Stimulated activated CD8-positive, alpha-beta memory T cell treated with anti-CD3 and anti-CD28 coated beads, Interleukin-15, amount 100 ng/mL, for 48 hours (primary cell): ENCODE measurements around the gene KCNC2.

ENCODE experiments used
- DNase-seq, 2 donors: peaks; one replicate each; pipeline ENCODE4 v3.0.0-alpha.2; 2020; ENCODE audit warnings: low read depth in 2 of 2

The KCNC2 gene

DNA sequence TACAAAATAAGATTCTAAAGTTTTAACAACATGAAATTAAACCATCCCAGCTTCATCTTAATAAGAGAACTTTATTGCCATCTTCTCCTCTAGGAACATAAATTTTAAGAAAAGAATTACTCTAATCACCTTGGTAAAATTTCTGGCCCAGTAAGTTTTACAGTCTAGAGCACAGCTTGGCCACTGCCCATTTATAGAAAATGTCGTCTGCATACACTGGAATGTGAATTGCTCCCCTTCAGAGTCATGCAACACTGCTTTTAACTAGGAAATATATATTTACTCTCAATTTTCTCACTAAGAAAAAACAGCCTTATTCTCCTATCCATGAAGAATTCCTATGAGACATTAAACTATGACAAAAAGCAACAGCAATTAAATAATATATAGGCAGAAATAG lies 48.2 kb downstream of the KCNC2 start:
- no peak for DNase-seq

DNA sequence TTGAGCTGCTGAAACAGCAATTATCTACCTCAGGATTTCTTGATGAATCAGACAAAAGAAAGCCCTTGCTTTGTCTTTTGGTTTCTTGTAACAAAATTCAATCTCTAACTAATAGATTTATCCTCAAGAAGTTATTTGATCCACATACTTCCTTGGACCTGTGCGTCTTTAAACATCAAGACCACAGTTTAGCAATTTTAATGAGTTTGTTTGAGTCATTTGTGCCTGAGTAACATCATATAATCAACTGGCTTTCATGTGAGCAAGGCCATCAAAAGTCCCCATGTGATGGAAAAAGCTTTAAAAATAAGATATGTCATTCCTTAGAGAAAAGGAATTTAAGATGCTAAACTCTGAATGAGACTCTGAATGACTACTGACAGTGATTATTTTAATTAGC lies 52.3 kb downstream of the KCNC2 start:
- no peak for DNase-seq

DNA sequence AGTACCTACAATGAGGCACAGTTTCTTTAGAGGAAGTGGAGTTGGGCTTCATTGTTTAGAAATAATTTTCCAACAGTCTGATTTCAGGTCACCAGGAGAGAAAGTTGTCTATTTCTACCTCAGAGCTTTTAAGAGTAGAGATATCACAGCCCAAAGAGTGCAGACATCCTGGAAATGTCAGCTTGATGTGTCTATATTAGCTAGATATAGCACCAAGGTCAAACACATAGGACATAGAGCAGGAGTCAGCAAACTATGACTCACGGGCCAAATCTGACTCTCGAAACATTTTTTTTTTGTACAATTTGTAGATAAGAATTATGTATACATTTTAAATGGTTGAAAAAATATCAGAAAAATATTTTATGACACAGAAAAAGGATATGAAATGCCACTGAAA lies 53.7 kb downstream of the KCNC2 start:
- DNase-seq = no peak

DNA sequence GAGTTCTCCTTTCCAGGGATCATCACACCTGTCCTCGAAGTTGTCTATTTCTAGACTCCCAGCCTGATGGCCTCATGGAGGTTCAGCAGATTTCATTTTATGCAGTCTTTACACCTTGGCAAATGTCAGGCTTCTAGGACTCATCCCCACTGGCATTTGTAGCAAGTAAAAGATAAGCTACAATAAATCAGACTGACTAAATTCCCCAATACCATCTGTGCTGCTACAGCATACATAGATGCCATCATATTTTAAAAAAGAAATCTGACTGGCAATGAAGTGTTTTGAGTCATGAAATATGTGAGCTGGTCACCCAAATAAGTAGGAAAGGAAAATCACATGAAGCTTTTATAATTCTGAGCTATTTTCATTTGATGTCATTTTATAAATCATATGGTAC lies 55.3 kb downstream of the KCNC2 start:
- no peak for DNase-seq

DNA sequence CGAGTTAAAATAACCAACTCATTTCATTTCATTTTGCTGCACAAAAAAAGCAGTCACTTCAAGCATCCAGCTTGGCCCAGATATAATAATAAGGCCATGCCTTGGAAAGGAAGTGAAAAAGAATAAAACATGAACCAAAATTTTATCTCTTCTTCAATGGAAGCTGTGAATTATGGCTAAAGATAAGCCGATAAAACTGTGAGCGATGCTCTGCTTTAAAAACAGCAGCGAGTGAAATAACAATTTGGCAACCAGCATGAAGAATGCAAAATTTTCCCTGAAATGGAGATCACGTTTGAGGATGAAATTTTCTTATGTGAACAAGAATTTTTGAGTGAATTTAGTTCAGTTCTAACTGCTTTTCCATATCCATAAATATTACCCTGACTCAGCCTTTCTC lies 70.4 kb downstream of the KCNC2 start:
- no peak for DNase-seq

DNA sequence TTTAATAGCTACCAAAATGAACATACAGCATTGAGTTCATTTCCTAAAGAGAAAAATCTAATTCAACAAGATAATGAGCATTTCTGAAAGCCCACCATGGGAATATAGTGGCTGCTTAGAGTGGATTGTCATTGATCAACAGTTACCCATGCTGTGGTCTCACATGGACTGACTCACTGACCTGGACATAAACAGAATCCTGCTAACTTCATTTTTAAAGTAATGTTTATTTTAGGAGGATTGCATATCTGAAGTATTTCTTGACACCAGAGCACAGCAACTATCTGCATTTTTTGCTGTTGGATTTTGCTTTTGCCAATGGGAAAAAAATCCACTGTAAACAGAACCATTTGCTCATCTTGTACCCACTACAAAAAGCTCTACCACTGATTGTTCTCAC lies 71.7 kb downstream of the KCNC2 start:
- DNase-seq = no peak

DNA sequence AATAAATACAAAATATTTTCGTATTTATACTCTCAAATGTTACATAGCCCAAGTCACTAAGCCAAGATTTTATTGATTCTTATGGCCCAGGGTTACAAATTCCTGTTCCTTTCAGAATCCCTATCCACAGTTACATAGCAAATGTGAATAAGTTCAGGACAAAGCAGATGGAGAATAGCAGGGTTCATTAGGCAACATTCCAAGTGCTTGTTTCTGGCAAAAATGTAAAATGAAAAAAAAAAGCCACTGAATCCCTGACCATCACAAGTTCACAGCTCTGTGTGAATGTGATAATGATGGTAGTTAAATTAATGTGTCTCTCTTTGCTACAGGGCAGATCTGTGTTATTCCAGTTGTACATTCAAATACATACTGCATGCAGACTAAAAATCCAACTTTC lies 74.6 kb downstream of the KCNC2 start:
- no peak for DNase-seq

DNA sequence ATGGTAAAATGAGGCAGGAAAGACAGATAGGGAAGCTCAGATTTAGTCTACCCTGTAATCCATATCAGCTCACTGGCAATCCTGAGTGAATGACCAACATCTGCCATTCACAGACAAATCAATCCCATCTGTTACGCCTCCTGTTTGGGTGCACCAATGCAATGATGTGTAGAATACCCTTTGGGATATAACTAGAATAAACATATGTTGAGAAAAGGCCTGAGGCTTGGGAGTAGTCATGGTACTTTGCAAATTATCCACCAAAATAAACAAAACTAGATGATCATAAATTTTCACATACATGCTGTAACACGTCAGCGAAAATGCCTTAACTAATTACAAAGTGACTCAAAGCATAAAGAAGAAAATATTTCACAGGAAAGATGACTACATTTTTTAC lies 78.8 kb downstream of the KCNC2 start:
- no peak for DNase-seq

DNA sequence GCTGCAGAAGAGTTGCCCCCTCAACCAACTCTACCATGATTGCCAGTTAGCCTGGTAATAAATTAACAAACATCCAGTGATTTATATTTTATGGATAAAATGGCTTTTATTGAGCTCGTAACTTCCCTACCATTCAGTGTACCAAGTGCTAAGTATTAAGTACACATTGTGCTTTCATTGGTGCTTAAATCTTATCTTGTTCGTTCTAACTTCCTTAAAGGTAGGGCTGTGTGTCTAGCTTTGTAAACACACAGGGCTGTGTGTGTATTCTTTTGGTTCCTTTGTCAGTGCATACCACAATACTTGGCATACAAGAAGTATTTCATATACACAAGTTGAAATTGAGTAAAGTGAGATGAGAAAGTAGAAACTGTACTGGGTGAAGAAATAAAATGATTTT lies 80.4 kb downstream of the KCNC2 start:
- no peak for DNase-seq

DNA sequence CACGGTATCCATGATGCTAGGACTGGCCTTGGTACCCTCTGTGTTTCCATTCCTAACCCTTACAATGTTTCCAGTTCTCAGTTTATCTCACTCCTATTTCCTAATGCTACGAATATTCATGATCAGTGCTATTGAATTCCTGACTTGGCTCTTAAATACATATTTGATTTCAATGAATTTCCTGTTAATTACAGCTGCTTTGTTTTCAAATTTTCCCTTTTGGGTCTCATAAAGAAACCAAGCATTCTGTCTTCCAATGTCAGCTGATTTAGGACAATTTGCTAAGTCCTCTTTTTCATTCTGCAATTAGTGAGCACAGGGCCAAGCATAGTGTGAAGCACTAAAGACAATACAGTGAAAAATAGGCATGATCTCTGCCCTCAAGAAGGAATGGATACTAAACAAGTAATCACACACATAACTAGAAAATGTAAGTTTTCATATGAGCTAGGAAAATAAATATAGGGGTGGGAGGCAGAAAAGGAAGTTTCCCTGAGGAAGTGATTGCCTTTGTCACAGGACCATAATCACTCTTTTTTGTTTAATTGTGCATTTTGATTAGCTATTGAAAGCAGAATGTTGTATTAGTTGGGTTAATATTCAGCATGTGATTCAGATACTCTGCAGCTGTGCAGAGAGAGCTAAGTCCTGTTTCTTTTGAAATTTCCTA lies 88.5 kb downstream of the KCNC2 start:
- no peak for DNase-seq

DNA sequence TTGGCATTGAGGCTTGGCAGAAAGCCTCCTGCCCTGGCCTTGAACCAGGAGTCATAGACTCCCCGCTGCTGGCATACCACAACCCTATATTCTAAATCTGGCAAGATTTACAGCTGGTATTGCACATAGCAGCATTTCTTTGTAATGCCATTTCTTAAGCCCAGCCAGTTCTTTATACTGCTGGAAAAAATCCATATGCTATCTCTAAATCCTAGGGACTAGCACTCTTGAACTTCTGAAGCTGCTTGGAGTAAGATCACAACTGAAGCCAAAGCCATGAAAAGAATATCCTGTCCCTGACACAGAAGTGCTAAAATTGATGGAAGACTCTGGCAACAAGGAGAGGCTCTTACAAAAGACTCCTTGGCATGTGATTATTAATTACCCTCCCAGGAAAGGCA lies 89.3 kb downstream of the KCNC2 start:
- no peak for DNase-seq

DNA sequence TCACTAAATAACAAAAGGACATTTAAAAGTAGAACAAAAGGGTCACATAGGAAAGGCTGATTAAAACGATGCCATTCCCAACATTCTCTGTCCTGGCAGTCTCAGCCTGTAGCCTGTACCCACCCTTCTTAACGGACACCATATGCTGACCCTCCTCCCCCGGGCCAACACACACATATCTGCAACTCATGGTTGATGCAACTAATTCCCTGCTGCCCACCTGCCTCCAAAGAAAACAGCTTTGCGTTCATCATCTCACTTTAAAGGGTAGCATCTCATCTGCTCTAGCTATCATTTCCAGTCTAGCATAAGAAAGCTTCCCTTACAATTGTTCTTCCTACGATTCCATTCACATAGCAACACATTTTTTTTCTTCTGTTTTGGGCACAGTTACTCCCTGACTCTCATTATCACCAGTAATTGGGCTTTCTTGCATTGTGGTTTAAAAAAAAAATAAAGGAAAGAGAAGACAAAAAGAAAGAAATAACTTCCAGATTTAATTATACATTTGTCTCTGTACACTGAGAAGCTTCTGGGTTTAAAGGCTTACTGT lies 92.9 kb downstream of the KCNC2 start:
- DNase-seq = no peak

DNA sequence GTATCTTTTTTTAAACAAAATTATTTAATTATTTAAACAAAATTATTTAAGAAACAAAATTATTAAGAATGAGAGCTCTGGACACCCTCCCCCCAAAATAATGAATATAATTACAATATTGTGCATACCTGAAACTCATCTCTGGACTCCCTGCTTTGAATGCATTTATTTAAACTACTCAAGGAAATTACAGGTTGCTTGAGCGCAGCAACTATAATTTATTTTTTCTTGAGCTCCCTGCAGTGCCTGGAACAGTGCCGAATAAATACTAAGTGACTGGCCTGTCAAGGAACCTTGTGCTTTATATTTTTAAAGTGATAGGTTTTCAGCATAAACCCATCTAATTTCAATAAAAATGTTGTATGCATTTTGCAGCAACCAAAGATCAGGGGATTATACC lies 93.9 kb downstream of the KCNC2 start:
- DNase-seq = no peak

DNA sequence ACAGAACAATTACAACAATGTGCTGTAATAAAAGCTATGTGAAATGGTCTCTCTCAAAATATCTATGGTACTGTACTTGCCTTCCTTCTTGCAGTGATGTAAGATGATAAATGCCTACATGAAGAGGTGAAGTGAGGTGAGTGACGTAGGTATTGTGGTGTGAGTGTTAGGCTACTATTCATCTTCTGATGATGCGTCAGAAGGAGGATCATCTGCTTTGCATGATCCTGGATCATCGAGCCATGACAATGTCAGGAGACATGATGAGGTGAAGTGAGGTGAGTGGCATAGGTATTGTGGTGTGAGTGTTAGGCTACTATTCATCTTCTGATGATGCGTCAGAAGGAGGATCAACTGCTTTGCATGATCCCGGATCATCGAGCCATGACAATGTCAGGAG lies 105.8 kb downstream of the KCNC2 start:
- no peak for DNase-seq

DNA sequence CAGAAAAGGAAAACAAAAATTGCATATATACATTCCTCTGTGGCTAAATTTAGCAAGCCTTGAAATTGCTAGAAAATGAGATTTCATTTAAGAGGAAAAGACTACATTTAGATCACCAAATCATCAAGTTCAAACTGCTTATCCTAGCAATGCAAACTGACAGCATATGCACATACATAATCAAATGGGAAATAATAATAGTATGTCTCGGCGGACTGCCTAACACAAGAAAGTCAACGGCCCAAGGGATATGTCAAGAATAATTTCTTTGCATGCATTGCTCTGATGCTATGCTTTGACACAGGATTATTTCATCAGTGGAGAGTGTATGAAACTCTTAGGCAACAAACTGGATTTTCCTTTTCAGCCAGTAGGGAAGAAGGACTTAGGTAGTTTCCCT lies 107.9 kb downstream of the KCNC2 start:
- no peak for DNase-seq

DNA sequence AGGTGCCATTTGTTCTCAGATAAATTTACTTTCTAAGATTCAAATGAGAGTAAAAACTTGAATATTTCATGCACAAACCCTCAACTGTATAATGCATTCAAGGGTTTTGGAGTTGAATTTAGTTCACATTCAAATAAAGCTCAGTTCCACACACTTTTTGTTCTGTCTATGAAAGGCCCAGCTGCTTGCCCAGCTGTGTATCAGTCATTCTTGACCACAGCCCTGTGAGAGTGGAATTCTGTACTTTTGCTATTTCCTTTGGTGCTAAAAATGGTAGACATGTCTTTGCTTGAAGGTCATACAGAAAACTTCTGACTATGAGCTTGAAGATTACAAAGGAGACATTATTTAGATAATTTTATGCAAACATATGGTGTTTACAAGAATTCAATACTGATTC lies 110.4 kb downstream of the KCNC2 start:
- DNase-seq = no peak

DNA sequence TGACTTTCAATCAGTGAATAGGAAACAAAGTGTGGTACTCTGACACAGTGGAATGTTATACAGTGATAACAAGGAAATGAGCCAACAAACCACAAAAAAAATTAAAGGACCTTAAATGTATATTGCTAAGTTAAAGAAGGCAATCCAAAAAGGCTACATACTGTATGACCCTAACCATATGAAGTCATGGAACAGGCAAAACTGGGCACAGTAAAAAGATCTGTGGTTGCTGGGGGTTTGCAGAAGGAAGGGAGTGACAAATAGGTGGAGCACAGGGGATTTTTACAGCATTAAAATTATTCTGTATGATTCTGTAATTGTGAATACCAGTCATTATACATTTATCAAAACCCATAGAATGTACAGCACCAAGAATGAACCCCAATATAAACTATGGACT lies 112.6 kb downstream of the KCNC2 start:
- DNase-seq = no peak

DNA sequence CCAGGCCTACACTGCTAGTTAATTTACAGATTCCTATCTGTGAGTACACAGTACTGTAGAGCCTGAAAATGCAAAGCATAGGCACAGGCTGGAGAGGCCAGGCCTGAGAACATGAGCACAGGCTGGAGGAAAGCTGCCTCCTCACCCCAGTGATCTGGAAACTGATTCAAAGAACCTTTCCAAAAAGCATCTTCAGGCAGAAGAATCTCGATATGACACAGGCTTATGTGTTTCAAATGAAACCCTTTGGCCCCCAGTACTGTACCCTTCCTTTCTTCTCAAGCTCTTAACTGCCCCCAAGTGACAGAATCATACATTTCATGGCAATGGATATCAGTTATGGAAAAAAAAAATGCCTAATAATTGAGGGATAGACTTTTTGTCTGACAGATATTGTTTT lies 122.0 kb downstream of the KCNC2 start:
- no peak for DNase-seq

DNA sequence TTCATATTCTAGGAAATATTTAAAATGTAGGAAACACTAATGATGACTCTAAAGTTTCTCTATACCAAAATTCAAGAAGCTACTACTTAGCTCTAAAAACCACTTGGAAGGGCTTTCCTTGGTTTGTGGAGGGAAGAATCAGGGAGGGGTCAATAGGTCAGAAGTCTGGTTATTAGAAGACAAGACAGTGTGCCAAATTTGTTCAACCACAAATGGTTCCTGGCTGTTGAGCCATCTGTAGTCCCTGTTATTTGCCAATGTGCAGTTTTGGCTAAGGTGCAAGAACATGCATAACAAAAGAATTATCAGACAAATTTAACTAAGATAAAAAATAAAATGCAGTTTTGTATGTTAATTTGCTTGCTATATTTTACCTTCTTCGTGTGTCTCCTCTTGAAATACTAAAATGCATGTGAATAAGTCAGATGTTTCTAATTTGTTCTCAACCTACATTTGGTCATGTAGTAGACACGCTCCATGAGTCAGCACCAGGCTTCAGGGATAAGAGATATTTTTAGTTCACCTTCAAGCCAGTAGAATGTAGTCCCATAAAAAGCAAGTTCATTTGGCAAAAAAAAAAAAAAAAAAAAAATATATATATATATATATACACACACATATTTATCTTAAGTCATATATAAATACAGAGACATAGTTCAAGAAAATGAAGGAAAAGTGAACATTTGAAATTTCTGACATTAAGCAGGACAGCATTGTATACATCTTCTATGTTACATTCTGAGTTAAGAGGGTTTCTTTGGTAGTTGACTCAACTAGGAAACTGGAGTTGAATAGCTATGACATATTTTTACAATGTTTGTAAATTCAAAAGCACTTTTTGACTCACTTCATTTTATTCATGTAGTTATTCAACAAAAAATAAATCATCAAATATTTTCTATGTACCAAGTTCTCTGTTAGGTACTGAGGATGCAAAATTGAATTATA lies 123.3 kb downstream of the KCNC2 start:
- no peak for DNase-seq

DNA sequence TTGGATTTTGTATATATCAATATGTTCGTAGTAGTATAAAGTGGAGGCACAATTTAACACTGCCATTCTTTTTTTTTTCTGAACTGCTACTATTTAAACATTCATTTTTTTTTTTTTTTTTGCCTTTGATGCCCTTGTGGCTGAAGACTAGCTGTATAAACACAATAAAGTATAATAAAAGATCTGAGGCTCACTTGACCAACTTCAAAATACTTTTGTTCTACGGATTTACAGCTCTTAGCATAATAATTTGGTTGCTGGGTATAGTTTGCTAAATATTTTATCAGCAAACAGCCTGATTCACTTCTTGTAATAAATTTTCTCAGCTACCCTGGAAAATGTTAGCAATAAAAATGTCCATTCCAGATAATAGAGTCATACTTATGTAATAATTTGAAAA lies 128.3 kb downstream of the KCNC2 start:
- DNase-seq = no peak

DNA sequence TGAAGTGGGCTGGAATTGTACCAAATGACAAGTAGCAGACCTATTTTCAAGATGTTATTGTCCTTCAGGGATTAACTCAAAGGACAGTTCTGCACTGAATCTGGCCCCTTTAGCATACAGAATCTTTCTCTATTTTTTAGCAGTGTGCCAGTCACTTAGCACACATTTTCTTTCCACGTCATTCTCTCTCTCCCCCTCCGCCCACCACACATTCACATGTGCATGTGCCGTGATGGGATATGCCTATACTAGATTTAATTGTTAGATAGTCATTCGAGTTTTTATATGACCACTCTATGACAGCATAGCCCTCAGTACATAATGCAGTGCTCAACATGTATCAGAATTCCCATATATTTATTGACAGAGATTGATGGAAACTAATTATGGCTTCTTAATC lies 129.1 kb downstream of the KCNC2 start:
- DNase-seq = no peak

DNA sequence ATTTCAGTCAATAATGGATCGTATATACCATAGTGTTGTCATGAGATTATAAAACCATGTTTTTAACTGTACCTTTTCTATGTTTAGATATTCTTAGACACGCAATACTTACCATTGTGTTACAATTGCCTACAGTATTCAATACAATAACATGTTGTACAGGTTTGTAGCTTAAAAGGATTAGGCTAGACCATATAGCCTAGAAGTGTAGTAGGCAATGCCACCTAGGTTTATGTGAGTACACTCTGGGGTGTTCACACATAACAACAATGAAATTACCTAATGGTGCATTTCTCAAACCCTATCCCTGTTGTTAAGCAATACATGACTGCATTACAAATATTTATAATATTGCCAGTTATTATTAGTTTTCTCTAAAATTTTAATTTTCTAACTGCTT lies 144.2 kb downstream of the KCNC2 start:
- DNase-seq = no peak

DNA sequence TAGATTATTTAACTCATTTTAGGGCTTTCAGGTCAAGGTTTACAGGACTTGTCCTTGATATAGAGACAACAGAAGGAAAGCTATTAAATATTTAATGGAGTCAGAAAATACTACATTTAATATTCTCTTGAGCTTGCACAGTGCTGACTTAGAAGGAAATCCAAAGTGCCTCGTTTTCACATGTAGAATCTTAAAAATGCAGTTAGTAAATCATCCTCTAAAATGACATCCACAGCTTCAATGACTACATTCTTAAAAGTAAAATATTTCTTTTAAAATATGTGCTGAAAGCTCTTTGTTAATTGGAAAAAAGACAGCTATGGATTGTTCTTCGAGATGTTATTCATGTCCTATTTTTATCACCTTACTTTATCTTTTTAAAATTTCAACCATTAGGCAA lies 146.9 kb downstream of the KCNC2 start:
- DNase-seq = no peak
